ENCODE data around the gene MINDY4.

DNA sequence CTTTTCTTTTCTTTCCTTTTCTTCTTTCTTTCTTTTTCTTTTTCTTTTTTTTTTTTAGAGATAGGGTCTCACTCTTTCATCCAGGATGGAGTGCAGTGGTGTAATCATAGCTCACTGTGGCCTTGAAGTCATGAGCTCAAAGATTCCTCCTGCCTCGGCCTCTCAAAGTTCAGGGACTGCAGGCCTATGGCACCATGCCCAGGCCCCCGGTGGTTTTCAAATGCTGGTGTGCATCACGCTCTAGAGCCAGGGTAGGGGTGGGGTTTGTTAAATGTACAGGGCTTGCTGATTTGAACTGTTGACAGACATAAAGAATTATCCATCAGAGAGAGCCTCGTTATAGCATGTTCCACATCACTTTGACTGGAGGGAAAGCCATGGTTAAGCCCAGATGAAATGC is 5.8 kb downstream of the MINDY4 start:
- no peak for TF ChIP-seq GATA2 (IDR thresholded peaks at IDR 0.05; ENCODE audit: low read depth, low read length)
- no peak for TF ChIP-seq GATA3 (IDR thresholded peaks at IDR 0.05; ENCODE audit: low read depth, low read length)

Measured in SH-SY5Y (cell line).